GM13976 (cell line): ENCODE results near the gene ANO4.

ENCODE experiments used
- DNase-seq: peaks from one replicate; pipeline ENCODE4 v3.0.0; 2012; ENCODE audit warnings: low spot score
- in situ Hi-C: fragments of 300-500 bp; cut with MboI; formaldehyde crosslinking; loops from one replicate; pipeline ENCODE4 v1.12.0; 2022; ENCODE audit warnings: low sequenced_read_pairs, mixed read lengths, inconsistent platforms; ENCODE audit not compliant: unreplicated experiment
- TF ChIP-seq, protein P1 (sequence below): IDR thresholded peaks from 2 replicates; pipeline ENCODE4 v1.5.1; 2012; ENCODE audit warnings: borderline replicate concordance, mild to moderate bottlenecking; ENCODE audit not compliant: insufficient read depth; ENCODE audit errors: extremely low read depth, missing control alignments, control extremely low read depth

The ANO4 gene

DNA sequence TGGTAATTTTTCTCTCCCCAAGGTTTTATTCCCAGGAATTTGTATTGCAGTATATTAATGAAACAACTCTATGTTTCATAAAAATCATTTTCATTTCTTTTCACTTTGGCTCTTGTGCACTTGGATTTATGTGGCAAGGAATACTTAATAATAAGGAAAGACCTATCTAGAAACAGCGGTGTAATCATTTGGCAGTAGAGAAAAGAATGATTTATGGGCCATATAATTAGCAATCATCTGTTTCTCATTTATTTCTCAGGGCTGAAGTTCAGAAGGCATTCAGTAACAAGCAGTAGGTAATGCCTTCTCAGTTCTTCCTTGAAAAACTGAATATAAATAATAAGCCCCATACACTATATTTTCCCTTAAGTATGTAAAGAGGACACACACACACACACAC, 172.6 kb downstream of the ANO4 start:
- in situ Hi-C loops: no loop called here
- TF ChIP-seq, protein P1, sequence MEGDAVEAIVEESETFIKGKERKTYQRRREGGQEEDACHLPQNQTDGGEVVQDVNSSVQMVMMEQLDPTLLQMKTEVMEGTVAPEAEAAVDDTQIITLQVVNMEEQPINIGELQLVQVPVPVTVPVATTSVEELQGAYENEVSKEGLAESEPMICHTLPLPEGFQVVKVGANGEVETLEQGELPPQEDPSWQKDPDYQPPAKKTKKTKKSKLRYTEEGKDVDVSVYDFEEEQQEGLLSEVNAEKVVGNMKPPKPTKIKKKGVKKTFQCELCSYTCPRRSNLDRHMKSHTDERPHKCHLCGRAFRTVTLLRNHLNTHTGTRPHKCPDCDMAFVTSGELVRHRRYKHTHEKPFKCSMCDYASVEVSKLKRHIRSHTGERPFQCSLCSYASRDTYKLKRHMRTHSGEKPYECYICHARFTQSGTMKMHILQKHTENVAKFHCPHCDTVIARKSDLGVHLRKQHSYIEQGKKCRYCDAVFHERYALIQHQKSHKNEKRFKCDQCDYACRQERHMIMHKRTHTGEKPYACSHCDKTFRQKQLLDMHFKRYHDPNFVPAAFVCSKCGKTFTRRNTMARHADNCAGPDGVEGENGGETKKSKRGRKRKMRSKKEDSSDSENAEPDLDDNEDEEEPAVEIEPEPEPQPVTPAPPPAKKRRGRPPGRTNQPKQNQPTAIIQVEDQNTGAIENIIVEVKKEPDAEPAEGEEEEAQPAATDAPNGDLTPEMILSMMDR: no peak
- DNase-seq: no peak

DNA sequence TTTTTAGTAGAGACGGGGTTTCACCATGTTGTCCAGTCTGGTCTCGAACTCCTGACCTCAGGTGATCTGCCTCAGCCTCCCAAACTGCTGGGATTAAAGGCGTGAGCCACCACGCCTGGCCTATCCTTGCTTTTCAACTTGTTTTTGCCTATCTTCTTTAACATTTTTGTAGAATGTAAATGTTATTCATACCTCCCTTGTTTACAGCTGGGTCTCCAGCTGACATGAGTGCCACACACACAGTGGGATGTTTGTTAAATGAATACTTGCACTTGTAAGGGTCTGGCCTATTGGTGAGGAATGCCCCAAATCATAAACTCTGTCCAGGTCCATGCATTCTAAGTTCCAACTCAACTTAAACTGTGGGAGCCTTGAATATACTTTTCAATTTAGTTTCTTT, 176.3 kb downstream of the ANO4 start:
- in situ Hi-C loops: no loop called here

DNA sequence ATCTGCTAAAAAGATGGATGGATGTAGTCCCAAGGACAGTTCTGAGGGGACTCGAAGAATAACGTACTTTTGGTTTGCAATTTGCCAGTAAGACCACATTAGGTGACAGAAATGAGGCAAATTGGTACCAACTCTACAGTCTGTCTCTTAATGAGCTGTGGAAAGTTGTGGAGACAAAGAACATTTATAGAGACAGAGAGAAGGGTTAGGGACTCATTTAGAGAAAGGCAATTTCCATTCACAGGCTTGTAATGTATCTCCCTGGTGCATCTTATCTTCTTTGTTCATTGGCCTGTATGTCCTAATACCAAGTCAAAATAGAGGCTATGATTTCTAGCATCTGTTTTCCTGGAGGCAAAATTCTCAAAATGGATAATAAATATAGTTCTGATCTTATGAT, 177.5 kb downstream of the ANO4 start:
- in situ Hi-C loops: no loop called here
- TF ChIP-seq, protein P1: no peak
- DNase-seq: no peak

More for the DNA sequence above, 176.3 kb downstream of the ANO4 start:
- no peak for DNase-seq
- TF ChIP-seq, protein P1: no peak

DNA sequence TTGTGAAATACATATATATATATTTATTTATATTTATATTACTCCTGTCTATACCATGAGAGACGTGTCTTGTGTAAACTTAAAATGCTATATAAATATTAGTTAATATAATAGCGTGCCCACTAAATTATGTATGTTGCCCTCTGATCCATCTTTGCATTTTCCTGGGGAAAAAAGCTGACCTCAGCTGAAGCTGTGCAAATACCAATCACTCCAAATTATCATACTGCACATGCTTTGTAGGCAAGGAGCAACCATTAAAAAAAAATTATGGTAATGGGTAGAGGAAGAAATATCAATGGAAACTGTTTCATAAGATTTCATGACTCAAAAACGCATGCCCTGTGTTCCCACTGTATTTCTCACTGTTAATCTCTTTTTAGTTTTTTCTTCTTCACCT, 179.8 kb downstream of the ANO4 start:
- in situ Hi-C loops: no loop called here
- TF ChIP-seq, protein P1: no peak
- no peak for DNase-seq

DNA sequence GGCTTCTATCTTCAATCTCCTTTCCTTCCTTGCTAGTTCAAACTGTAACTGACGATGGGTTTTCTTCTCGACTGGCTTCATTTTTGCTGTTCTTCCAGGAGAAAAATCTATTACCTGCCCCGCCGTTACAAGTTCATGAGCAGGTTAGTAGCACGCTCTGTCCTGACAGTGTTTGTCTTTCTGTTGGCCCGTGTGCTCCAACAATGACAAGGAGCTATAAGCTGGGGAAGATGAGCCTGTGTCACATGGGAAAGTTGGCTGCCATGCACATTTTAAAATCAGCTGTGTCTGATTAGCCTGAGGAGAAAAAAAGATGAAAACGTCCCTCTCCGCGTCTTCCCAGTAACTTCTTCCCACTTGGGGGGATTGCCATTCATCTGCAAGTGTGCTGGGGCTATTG, 180.2 kb downstream of the ANO4 start:
- in situ Hi-C loops: no loop called here
- TF ChIP-seq, protein P1: no peak
- DNase-seq: no peak

DNA sequence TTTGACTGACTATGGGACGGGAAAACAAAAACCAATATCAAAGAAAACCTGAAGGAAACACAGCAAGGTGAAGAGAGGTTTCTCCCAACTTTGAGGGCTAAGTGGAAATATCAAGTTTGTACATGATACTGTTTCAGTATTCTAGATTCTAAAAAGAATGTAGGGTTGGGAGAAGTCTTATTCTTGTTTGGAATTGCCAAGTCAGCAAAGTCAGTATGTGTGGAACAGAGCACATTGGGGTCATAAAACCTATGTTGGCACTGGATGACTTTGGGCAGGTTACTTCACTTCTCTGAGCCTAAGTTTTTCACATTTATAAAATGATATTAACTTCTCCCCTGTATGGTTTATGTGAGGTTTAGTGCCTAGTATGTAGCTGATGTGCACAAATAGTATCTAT, 182.2 kb downstream of the ANO4 start:
- in situ Hi-C loops: no loop called here
- TF ChIP-seq, protein P1: no peak
- no peak for DNase-seq

DNA sequence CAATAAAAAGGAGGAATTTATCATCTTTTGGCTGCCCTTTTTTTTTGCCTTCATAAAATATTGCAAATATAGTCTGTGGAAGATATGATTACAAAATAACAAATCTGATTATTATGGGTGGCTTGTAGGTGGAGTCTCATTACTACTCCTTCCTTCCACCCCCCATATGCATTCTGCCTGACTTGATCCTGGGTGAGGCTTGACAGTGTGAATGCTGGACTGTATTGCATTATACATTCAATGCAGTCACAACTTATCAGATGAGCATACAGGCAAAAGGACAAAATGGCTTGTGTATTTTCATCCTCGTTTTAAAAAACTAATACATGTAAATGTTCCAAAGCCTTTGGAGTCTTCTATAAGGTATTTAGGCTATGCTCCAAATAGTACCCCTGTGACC, 186.3 kb downstream of the ANO4 start:
- TF ChIP-seq, protein P1: no peak
- no peak for DNase-seq
- in situ Hi-C loops: no loop called here
